HepG2 (cell line): ENCODE results near the gene GFY. TPM values are rescaled to one million over a fixed set of nuclear protein-coding genes. Genes with fewer than 3 reads are reported as not detected.

ENCODE experiments used
- ATAD3A ChIP-seq: sonication (generic); formaldehyde crosslinking; IDR thresholded peaks from 2 replicates; pipeline ENCODE4 v1.4.0; 2020; ENCODE audit warnings: missing genetic modification reagents
- BRD4 ChIP-seq: sonication (generic); formaldehyde crosslinking; IDR thresholded peaks from 2 replicates; pipeline ENCODE4 v1.4.0; 2020; ENCODE audit warnings: missing genetic modification reagents
- FOSL1 ChIP-seq: sonication (generic); formaldehyde crosslinking; IDR thresholded peaks from 2 replicates; pipeline ENCODE4 v1.9.0; 2021; ENCODE audit warnings: missing genetic modification reagents, borderline replicate concordance
- FOXP4 ChIP-seq: sonication (generic); formaldehyde crosslinking; IDR thresholded peaks from 2 replicates; pipeline ENCODE4 v1.4.0; 2020; ENCODE audit warnings: missing genetic modification reagents
- GLMP ChIP-seq: sonication (generic); formaldehyde crosslinking; IDR thresholded peaks from 2 replicates; pipeline ENCODE4 v1.9.0; 2021; ENCODE audit warnings: missing genetic modification reagents, mild to moderate bottlenecking, borderline replicate concordance
- HNF4G ChIP-seq, 2 experiments: sonication (generic) in 1 of 2; formaldehyde crosslinking in 1 of 2; IDR thresholded peaks; 2 replicates each; pipeline versions ENCODE4 v1.4.0 to v1.6.1; 2011 to 2020; ENCODE audit warnings: borderline replicate concordance in 2 of 2, low read depth in 2 of 2, mild to moderate bottlenecking in 2 of 2, low read length in 1 of 2, missing genetic modification reagents in 1 of 2, moderate library complexity in 1 of 2
- HNRNPUL1 ChIP-seq: fragments of 200-400 bp; formaldehyde crosslinking; IDR thresholded peaks from 2 replicates; pipeline ENCODE4 v1.6.1; 2017; ENCODE audit warnings: low read depth, mild to moderate bottlenecking, low read length, moderate library complexity
- LRRFIP1 ChIP-seq: sonication (generic); formaldehyde crosslinking; conservative IDR thresholded peaks from 2 replicates; pipeline ENCODE4 v1.4.0; 2020; ENCODE audit warnings: missing genetic modification reagents
- MAF1 ChIP-seq: sonication (generic); formaldehyde crosslinking; IDR thresholded peaks from 2 replicates; pipeline ENCODE4 v1.5.0; 2020; ENCODE audit warnings: missing genetic modification reagents, borderline replicate concordance
- MED8 ChIP-seq: sonication (generic); formaldehyde crosslinking; IDR thresholded peaks from 2 replicates; pipeline ENCODE4 v1.8.1; 2023; ENCODE audit warnings: mild to moderate bottlenecking, missing genetic modification reagents; ENCODE audit not compliant: insufficient replicate concordance
- PATZ1 ChIP-seq: sonication (generic); formaldehyde crosslinking; IDR thresholded peaks from 2 replicates; pipeline ENCODE4 v1.4.0; 2020; ENCODE audit warnings: missing genetic modification reagents
- SCMH1 ChIP-seq: sonication (generic); formaldehyde crosslinking; IDR thresholded peaks from 2 replicates; pipeline ENCODE4 v1.9.0; 2021; ENCODE audit warnings: missing genetic modification reagents, mild to moderate bottlenecking, borderline replicate concordance
- SMAD1 ChIP-seq: sonication (generic); formaldehyde crosslinking; IDR thresholded peaks from 2 replicates; pipeline ENCODE4 v1.4.0; 2020; ENCODE audit warnings: missing genetic modification reagents, low read depth, mild to moderate bottlenecking, borderline replicate concordance
- ZBTB7B ChIP-seq: sonication (generic); formaldehyde crosslinking; IDR thresholded peaks from 2 replicates; pipeline ENCODE4 v1.4.0; 2020; ENCODE audit warnings: missing genetic modification reagents
- ZFAT ChIP-seq: sonication (generic); formaldehyde crosslinking; conservative IDR thresholded peaks from 2 replicates; pipeline ENCODE4 v1.8.1; 2023; ENCODE audit warnings: missing genetic modification reagents, inconsistent platforms
- ZNF121 ChIP-seq: sonication (generic); formaldehyde crosslinking; IDR thresholded peaks from 2 replicates; pipeline ENCODE4 v1.5.0; 2020; ENCODE audit warnings: mild to moderate bottlenecking, missing genetic modification reagents
- ZNF451 ChIP-seq: sonication (generic); formaldehyde crosslinking; IDR thresholded peaks from 2 replicates; pipeline ENCODE4 v1.5.0; 2020; ENCODE audit warnings: mild to moderate bottlenecking, missing genetic modification reagents
- ZNF496 ChIP-seq: sonication (generic); formaldehyde crosslinking; IDR thresholded peaks from 2 replicates; pipeline ENCODE4 v1.8.1; 2023; ENCODE audit warnings: mild to moderate bottlenecking, moderate library complexity, missing genetic modification reagents; ENCODE audit not compliant: insufficient replicate concordance
- ZNF501 ChIP-seq: sonication (generic); formaldehyde crosslinking; IDR thresholded peaks from 2 replicates; pipeline ENCODE4 v1.5.1; 2020; ENCODE audit warnings: mild to moderate bottlenecking, moderate library complexity, missing genetic modification reagents
- polyA plus RNA-seq, 8 experiments: library from polyadenylated mRNA; depleted of rRNA in 3 of 8; stranded (reverse) in 7 of 8; unstranded in 1 of 8; fragments of >200 nt; fragmentation: Illumina TruSeq in 4 of 8; extraction: Trizol in 4 of 8; gene quantifications; 2 replicates each; pipeline versions ENCODE4 v1.2.1 to v1.2.3, GENCODE V29; 2011 to 2016; ENCODE audit warnings: low read depth in 4 of 8, missing spikeins in 1 of 8, mixed read lengths in 1 of 8; ENCODE audit not compliant: insufficient read depth in 1 of 8
- total RNA-seq, 5 experiments: library from RNA; depleted of rRNA; stranded (reverse); fragments of >200 nt; fragmentation: Illumina TruSeq; extraction: Trizol; gene quantifications; 2 replicates each; pipeline ENCODE4 v1.2.3, GENCODE V29; 2016; ENCODE audit warnings: low read depth in 1 of 5
- TF ChIP-seq, protein P1 (sequence below): sonication (generic); formaldehyde crosslinking; IDR thresholded peaks from 2 replicates; pipeline ENCODE4 v1.5.0; 2020; ENCODE audit warnings: missing genetic modification reagents

Gene GFY
- total and polyA plus RNA-seq, 2 of the 13 experiments (the other 11 are each of a cell fraction or from before 2014, with no cell fraction given) = not detected

DNA sequence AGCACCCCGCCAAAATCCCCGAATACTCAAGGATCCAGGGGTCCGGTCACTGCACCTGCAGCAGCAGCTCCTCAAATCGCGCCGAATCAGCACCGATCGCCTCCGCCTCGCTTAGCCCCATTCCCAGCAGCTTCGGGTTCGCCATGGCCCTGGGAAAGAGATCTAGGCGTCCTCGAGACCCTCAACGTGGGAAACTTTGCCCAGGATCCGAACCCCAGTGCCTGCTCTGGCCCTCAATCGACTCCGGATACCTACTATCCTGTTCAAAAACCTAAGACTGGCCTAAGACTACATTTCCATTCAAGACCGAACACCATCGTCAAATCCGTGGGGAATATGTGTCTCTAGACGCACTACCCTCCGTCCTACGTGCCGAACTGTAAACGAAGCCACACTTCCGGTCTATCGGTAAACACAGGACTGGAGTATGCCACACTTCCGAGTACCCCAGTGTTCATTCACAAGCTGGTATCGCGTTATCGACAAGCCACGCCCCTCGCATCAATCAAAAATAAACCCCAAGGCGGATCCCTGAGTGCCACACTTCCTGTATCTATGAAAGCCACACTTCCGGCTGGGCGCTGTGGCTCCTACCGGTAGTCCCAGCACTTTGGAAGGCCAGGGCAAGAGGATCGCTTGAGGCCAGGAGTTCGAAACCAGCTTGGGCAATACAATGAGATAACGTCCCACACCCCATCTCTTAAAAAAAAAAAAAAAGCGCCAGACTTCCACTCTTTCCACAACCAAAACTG, 26.4 kb downstream of the GFY start, which contains the start of gene PIH1D1 (continued):
- TF ChIP-seq ZNF496 (CRISPR knock-in tag) = no peak
- no peak for TF ChIP-seq HNF4G (IDR thresholded peaks at IDR 0.05; ENCODE audit: borderline replicate concordance, low read depth, low read length)
- TF ChIP-seq HNF4G (CRISPR knock-in tag; IDR thresholded peaks at IDR 0.05; ENCODE audit: borderline replicate concordance, low read depth) = no peak
- TF ChIP-seq MAF1 (CRISPR knock-in tag) = no peak
- no peak for TF ChIP-seq GLMP (CRISPR knock-in tag)
- TF ChIP-seq BRD4 (CRISPR knock-in tag) = no peak
- no peak for TF ChIP-seq ATAD3A
- no peak for TF ChIP-seq LRRFIP1 (CRISPR knock-in tag)
- peak; percentile 69; the same call in 1 of the 2 replicates for TF ChIP-seq ZNF501 (CRISPR knock-in tag)
- no peak for TF ChIP-seq FOSL1 (CRISPR knock-in tag)
- TF ChIP-seq SMAD1 (CRISPR knock-in tag) = peak; percentile 29; the same call in 1 of the 2 replicates
- no peak for TF ChIP-seq ZFAT (CRISPR knock-in tag)
- TF ChIP-seq PATZ1 (CRISPR knock-in tag) = 0 out of 2 replicates have a peak, but pooled peaks have one; percentile 3
- TF ChIP-seq, protein P1, sequence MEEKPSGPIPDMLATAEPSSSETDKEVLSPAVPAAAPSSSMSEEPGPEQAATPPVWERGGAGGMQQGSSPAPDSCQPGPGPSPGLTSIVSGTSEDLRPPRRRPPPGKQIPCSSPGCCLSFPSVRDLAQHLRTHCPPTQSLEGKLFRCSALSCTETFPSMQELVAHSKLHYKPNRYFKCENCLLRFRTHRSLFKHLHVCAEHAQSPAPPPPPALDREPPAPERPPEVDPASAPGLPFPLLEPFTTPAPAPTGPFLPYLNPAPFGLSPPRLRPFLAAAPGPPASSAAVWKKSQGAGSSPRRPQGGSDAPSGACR (CRISPR knock-in tag) = no peak
- no peak for TF ChIP-seq SCMH1 (CRISPR knock-in tag)
- TF ChIP-seq ZNF451 (CRISPR knock-in tag) = no peak
- no peak for TF ChIP-seq MED8 (CRISPR knock-in tag)
- TF ChIP-seq ZNF121 (CRISPR knock-in tag) = no peak
- peak; percentile 72 for TF ChIP-seq FOXP4 (CRISPR knock-in tag)
- no peak for TF ChIP-seq HNRNPUL1
- 0 out of 2 replicates have a peak, but pooled peaks have one; percentile 26 for TF ChIP-seq ZBTB7B
